ENCODE measurements around the gene PRR5L. TPM values are rescaled to one million over a fixed set of nuclear protein-coding genes. Genes with fewer than 3 reads are reported as not detected.

PRR5L gene
- total RNA-seq, 2 experiments from 2014 or later = 7.0 to 8.1 TPM

DNA sequence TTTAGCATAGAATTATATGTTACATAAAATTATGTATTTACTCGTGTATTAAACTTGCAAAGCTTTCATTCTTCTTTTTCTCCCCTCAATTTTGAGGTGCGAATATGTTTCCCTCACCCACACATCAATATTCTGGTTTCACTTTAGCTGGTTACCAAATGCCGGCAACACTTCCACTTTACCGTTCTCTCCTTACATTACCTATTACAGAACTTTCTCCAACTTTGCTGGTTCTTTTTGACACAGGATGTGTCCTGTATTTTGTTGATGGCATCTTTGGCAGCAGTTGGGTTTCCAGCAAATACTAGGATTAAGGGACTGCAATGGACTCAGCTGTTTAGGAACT, 84.9 kb downstream of the PRR5L start:
- peak overlapping the region; percentile 17 for H3K27ac Mint-ChIP-seq
- H3K36me3 Mint-ChIP-seq (ENCODE audit: low read depth) = peaks cover 6% of the 10 kb centered on the region
- peaks cover 25% of the 10 kb centered on the region for H3K4me1 Mint-ChIP-seq (ENCODE audit: low read depth)
- ChIA-PET POLR2A (interaction anchor here (1.1 kb wide), 1 partner anchor 40 kb away, joined by 4 read pairs; no protein-coding TSS in a partner anchor), CTCF (interaction anchor here (0.8 to 7.3 kb wide), 7 partner anchors 17 to 112 kb away, joined by 3 to 46 read pairs (median 6); partner anchors contain the start of gene COMMD9)
- peak overlapping the region; percentile 88 for H3K4me3 Mint-ChIP-seq
- ATAC-seq = no peak
- intact Hi-C loops (cut with micrococcal nuclease) = no loop called here
- H3K9me3 Mint-ChIP-seq = no peaks in the 10 kb centered on the region
- DNase-seq = no peak
- TF ChIP-seq, protein P1, sequence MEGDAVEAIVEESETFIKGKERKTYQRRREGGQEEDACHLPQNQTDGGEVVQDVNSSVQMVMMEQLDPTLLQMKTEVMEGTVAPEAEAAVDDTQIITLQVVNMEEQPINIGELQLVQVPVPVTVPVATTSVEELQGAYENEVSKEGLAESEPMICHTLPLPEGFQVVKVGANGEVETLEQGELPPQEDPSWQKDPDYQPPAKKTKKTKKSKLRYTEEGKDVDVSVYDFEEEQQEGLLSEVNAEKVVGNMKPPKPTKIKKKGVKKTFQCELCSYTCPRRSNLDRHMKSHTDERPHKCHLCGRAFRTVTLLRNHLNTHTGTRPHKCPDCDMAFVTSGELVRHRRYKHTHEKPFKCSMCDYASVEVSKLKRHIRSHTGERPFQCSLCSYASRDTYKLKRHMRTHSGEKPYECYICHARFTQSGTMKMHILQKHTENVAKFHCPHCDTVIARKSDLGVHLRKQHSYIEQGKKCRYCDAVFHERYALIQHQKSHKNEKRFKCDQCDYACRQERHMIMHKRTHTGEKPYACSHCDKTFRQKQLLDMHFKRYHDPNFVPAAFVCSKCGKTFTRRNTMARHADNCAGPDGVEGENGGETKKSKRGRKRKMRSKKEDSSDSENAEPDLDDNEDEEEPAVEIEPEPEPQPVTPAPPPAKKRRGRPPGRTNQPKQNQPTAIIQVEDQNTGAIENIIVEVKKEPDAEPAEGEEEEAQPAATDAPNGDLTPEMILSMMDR (IDR thresholded peaks at IDR 0.05) = no peak
- peaks cover 38% of the 10 kb centered on the region for H3K27me3 Mint-ChIP-seq

- Mint-ChIP-seq H3K4me3 (no peak overlapping the region), H3K27ac (no peak overlapping the region), H3K9me3 (no peaks in the 10 kb centered on the region), H3K4me1 (ENCODE audit: low read depth) (peaks cover 16% of the 10 kb centered on the region), H3K36me3 (ENCODE audit: low read depth) (peaks cover 7% of the 10 kb centered on the region), H3K27me3 (peaks cover 25% of the 10 kb centered on the region)
- DNase-seq (no peak), ATAC-seq (no peak)
- TF ChIP-seq, protein P1 (IDR thresholded peaks at IDR 0.05) = no peak
- CTCF ChIA-PET = interaction anchor here (1.0 kb wide), 1 partner anchor 8 kb away, joined by 3 read pairs; no protein-coding TSS in a partner anchor
- intact Hi-C loops (cut with micrococcal nuclease) = no loop called here
- POLR2A ChIA-PET = interaction anchor here (1.2 kb wide), 1 partner anchor 26 kb away, joined by 3 read pairs; no protein-coding TSS in a partner anchor
Observed at GRCh38 chr11:36383195-36383594, 87.1 kb downstream of the PRR5L start.

- POLR2A ChIA-PET = interaction anchor here (1.0 kb wide), 1 partner anchor 9 kb away, joined by 4 read pairs; no protein-coding TSS in a partner anchor
- Mint-ChIP-seq H3K27ac (peak overlapping the region; percentile 21), H3K4me1 (ENCODE audit: low read depth) (peaks cover 26% of the 10 kb centered on the region), H3K27me3 (peaks cover 5% of the 10 kb centered on the region), H3K9me3 (no peaks in the 10 kb centered on the region), H3K36me3 (ENCODE audit: low read depth) (peaks cover 5% of the 10 kb centered on the region), H3K4me3 (no peak overlapping the region)
- CTCF ChIA-PET = interaction anchor here (0.7 to 1.3 kb wide), 5 partner anchors 9 to 93 kb away, joined by 3 to 4 read pairs (median 3); no protein-coding TSS in a partner anchor
- DNase-seq = peak; percentile 37
- ATAC-seq = peak; percentile 68
- intact Hi-C loops (cut with micrococcal nuclease) = loop anchor here (5.0 kb wide), 1 partner anchor 37 kb away; no protein-coding TSS in a partner anchor
- TF ChIP-seq, protein P1 (IDR thresholded peaks at IDR 0.05) = no peak
Observed at GRCh38 chr11:36385121-36385970, 89.3 kb downstream of the PRR5L start.

- intact Hi-C loops (cut with micrococcal nuclease) = loop anchor here (5.0 kb wide), 1 partner anchor 36 kb away; no protein-coding TSS in a partner anchor
- Mint-ChIP-seq H3K4me1 (ENCODE audit: low read depth) (peaks cover 31% of the 10 kb centered on the region), H3K36me3 (ENCODE audit: low read depth) (peaks cover 2% of the 10 kb centered on the region), H3K27ac (no peak overlapping the region), H3K27me3 (peaks cover 2% of the 10 kb centered on the region), H3K9me3 (no peaks in the 10 kb centered on the region), H3K4me3 (no peak overlapping the region)
- TF ChIP-seq, protein P1 (IDR thresholded peaks at IDR 0.05) = no peak
- POLR2A ChIA-PET = no interaction called here
- DNase-seq = no peak
- ATAC-seq = no peak
- CTCF ChIA-PET = interaction anchor here (0.8 to 1.5 kb wide), 4 partner anchors 10 to 107 kb away, joined by 3 to 4 read pairs (median 3); no protein-coding TSS in a partner anchor
Observed at GRCh38 chr11:36386411-36386810, 90.3 kb downstream of the PRR5L start.

All from activated CD8-positive, alpha-beta T cell treated with anti-CD3 and anti-CD28 coated beads for 36 hours (primary cell).